IMR-90 (cell line): ENCODE measurements around the gene SDK1.

ENCODE experiments used
- BHLHE40 ChIP-seq: fragments of 150-350 bp; IDR thresholded peaks from 2 replicates; pipeline ENCODE4 v1.6.1; 2016; ENCODE audit warnings: mild to moderate bottlenecking, low read depth, low read length
- CEBPB ChIP-seq: IDR thresholded peaks from 2 replicates; pipeline ENCODE4 v1.6.1; 2012; ENCODE audit warnings: low read depth, low read length, improper control_type of control experiment
- CHD1 ChIP-seq: IDR thresholded peaks from 2 replicates; pipeline ENCODE4 v1.6.1; 2012; ENCODE audit warnings: low read depth, low read length, improper control_type of control experiment
- CTCF ChIP-seq: conservative IDR thresholded peaks from 2 replicates; pipeline ENCODE4 v1.5.1; 2012; ENCODE audit warnings: mild to moderate bottlenecking, low read depth, low read length, improper control_type of control experiment
- FOS ChIP-seq: fragments of 150-350 bp; IDR thresholded peaks from 2 replicates; pipeline ENCODE4 v1.6.1; 2016; ENCODE audit warnings: low read depth, low read length
- MXI1 ChIP-seq: IDR thresholded peaks from 2 replicates; pipeline ENCODE4 v1.6.1; 2012; ENCODE audit warnings: low read depth, mild to moderate bottlenecking, low read length, moderate library complexity, borderline replicate concordance
- POLR2A ChIP-seq: IDR thresholded peaks from 2 replicates; pipeline ENCODE4 v1.6.1; 2012; ENCODE audit warnings: mild to moderate bottlenecking, low read depth, low read length
- RFX5 ChIP-seq: IDR thresholded peaks from 2 replicates; pipeline ENCODE4 v1.8.0; 2012; ENCODE audit warnings: low read depth, mild to moderate bottlenecking, low read length, moderate library complexity
- USF2 ChIP-seq: fragments of 150-350 bp; IDR thresholded peaks from 2 replicates; pipeline ENCODE4 v1.6.1; 2017; ENCODE audit warnings: mild to moderate bottlenecking, antibody characterized with exemption, low read length, low read depth

- TF ChIP-seq CHD1 (no peak), BHLHE40 (no peak), POLR2A (no peak), FOS (no peak), CTCF (no peak), USF2 (no peak), RFX5 (no peak), MXI1 (no peak), CEBPB (no peak)
These were observed 1006.5 kb downstream of the SDK1 start for GRCh38 chr7:4307316-4308204.
